ENCODE data around the gene OGG1. TPM values are rescaled to one million over a fixed set of nuclear protein-coding genes. Genes with fewer than 3 reads are reported as not detected.
A peak's percentile ranks its signal among the peaks of the same experiment; 100 is the strongest.

The OGG1 gene
- total and polyA plus RNA-seq, 12 donors, result 13.3 to 34.9 (median 21.9) TPM

GRCh38 chr3:9701711-9702110, 48.0 kb upstream of the OGG1 start:
- no peaks in the 10 kb centered on the region for H3K9me3 ChIP-seq (replicated peaks in 1 of 3)
- 90 to 98% (median 96%) methylated on average over 5 to 10 of the region's 10 CpGs for WGBS, 4 donors
- no peak for DNase-seq
- H3K27me3 ChIP-seq, result no peaks in the 10 kb centered on the region
- intact Hi-C loops (cut with DNase I), result no loop called here
- TF ChIP-seq CTCF (IDR thresholded peaks at IDR 0.05) (no peak), POLR2A (IDR thresholded peaks at IDR 0.05) (no peak)
- H3K36me3 ChIP-seq (replicated peaks in 1 of 2), result peaks cover 0 to 19% of the 10 kb centered on the region in 2 donors
- peaks cover 17 to 18% of the 10 kb centered on the region in 2 donors for H3K4me1 ChIP-seq (replicated peaks in 1 of 2)
- no peak overlapping the region for H3K27ac ChIP-seq
- no peak overlapping the region for H3K4me3 ChIP-seq

- 66 to 74% (median 67%) methylated on average over 4 of the region's 4 CpGs for WGBS, 4 donors
- Histone ChIP-seq H3K27ac (no peak overlapping the region), H3K36me3 (replicated peaks in 1 of 2) (peaks cover 0 to 12% of the 10 kb centered on the region in 2 donors), H3K4me3 (peak overlapping the region in 1 of 4 donors; percentile 52), H3K9me3 (replicated peaks in 1 of 3) (no peaks in the 10 kb centered on the region), H3K27me3 (no peaks in the 10 kb centered on the region), H3K4me1 (replicated peaks in 1 of 2) (peaks cover 17 to 18% of the 10 kb centered on the region in 2 donors)
- no peak for TF ChIP-seq POLR2A (IDR thresholded peaks at IDR 0.05)
- TF ChIP-seq CTCF (IDR thresholded peaks at IDR 0.05), result no peak
- intact Hi-C loops (cut with DNase I), result no loop called here
- peak in 1 of 7 donors; percentile 14 for DNase-seq
Measured at GRCh38 chr3:9703240-9703639, 46.5 kb upstream of the OGG1 start.

DNA sequence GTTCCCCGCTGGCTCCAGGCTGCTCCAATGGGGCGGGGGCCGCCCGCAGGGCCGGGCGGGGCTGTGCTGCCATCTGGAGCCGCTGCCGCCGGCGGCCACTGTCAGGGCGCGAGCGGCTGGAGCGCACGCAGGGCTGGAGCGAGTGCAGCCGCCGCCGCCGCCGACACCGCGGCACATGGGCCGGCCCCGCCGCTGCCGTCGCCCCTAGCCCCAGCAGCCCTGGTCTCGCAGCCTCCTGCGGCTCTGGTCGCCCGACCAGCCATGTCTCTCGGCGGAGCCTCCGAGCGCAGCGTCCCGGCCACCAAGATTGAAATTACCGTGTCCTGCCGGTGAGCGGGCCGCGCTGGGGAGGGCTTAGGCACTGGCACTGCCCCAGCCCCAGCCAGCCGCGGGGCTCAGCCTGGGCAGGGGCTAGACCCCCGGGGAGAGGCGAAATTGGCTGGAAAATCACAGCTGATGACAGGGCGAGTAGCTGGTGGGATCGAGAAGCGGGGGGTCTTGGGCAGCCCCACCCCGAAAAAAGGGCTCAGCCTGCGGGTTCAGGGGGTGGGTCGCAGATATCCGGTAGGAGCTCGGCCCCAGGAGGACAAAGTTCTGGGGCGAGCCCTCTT, 45.9 kb upstream of the OGG1 start, which contains the start of gene CPNE9:
Gene CPNE9, plus strand, starts transcription at position 98 of the 611 bp plus-strand sequence. Its CDS starts 164 bp downstream, at position 262.
- Histone ChIP-seq H3K9me3 (replicated peaks in 1 of 3) (no peaks in the 10 kb centered on the region), H3K27me3 (no peaks in the 10 kb centered on the region), H3K36me3 (replicated peaks in 1 of 2) (peaks cover 0 to 8% of the 10 kb centered on the region in 2 donors), H3K4me1 (replicated peaks in 1 of 2) (peaks cover 17 to 18% of the 10 kb centered on the region in 2 donors), H3K4me3 (peak within 1 kb of the TSS in 2 of 4 donors; percentile 13 to 52), H3K27ac (no peak within 1 kb of the TSS)
- 1 to 4% (median 3%) methylated on average over 11 to 56 of the region's 56 CpGs for WGBS, 4 donors
- DNase-seq, result no peak
- intact Hi-C loops (cut with DNase I), result no loop called here
- TF ChIP-seq CTCF (IDR thresholded peaks at IDR 0.05) (no peak), POLR2A (IDR thresholded peaks at IDR 0.05) (no peak)

DNA sequence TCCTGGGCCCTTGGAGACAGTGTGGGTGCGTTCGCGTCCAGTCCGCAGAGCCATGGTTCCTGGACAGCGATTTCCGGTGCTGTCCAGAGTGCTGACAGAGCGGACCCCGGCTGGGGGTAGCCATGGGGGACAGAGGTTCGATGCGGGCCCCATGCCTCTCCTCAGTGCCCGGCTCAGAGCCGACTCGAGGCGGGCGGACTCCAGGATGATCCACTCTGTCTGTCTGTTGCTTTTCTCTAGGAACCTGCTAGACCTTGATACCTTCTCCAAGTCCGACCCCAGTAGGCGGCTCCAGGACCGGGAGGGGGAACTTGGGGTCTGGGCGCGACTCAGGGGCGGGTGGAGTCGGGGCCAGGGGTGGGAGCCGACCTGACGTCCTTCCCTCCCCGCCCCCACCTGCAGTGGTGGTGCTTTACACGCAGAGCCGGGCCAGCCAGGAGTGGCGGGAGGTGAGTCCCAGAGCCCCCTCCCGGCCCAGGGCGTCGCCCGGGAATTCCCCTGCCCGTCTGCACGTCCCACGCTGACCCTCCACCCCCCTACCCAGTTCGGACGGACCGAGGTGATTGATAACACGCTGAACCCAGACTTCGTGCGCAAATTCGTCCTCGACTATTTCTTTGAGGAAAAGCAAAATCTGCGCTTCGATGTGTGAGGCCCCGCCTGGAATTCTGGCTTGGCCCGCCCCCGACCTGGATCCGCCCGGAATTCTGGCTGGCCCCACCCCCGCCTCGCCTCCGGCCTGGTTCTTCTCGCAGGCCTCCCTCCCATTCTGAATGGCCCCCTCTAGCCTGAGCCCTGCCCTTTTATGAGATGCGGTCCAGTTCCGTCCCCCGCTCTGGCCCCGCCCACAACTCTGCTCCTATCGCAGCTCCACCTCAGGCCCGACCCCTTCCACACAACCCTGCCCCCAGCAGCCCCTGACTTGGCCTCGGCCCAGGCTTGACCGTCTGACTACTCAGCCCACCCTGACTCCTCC, 45.1 kb upstream of the OGG1 start:
- Histone ChIP-seq H3K9me3 (replicated peaks in 1 of 3) (no peaks in the 10 kb centered on the region), H3K4me3 (peak overlapping the region in 2 of 4 donors; percentile 13 to 52), H3K36me3 (replicated peaks in 1 of 2) (peaks cover 0 to 8% of the 10 kb centered on the region in 2 donors), H3K4me1 (replicated peaks in 1 of 2) (peaks cover 17 to 18% of the 10 kb centered on the region in 2 donors), H3K27me3 (no peaks in the 10 kb centered on the region), H3K27ac (no peak overlapping the region)
- DNase-seq, result peak; percentile 45 to 62 (median 55)
- 1 to 4% (median 2%) methylated on average over 18 to 62 of the region's 62 CpGs for WGBS, 4 donors
- TF ChIP-seq POLR2A (IDR thresholded peaks at IDR 0.05) (no peak), CTCF (IDR thresholded peaks at IDR 0.05) (no peak)
- intact Hi-C loops (cut with DNase I), result no loop called here

All from adrenal gland (tissue), 12 donors.